HFFc6 (cell line): Measurements from ENCODE around the gene CXXC4. TPM values are rescaled to one million over a fixed set of nuclear protein-coding genes. Genes with fewer than 3 reads are reported as not detected.

Experiments
- DNase-seq: peaks from one replicate; pipeline ENCODE4 v3.0.0-alpha.2; 2018
- H3K27ac Mint-ChIP-seq: 2 replicates; pipeline ENCODE4 v1.8.0; 2020; ENCODE audit warnings: mild to moderate bottlenecking, mixed read lengths
- H3K27me3 Mint-ChIP-seq: 2 replicates; pipeline ENCODE4 v1.8.0; 2021; ENCODE audit warnings: mild to moderate bottlenecking, moderate library complexity, mixed read lengths; ENCODE audit not compliant: insufficient read depth
- H3K36me3 Mint-ChIP-seq: 2 replicates; pipeline ENCODE4 v1.8.0; 2021; ENCODE audit warnings: low read depth, mixed read lengths
- H3K4me1 Mint-ChIP-seq: 2 replicates; pipeline ENCODE4 v1.8.0; 2020; ENCODE audit warnings: low read depth, mixed read lengths
- H3K4me3 Mint-ChIP-seq: 2 replicates; pipeline ENCODE4 v1.8.0; 2020; ENCODE audit warnings: mild to moderate bottlenecking, moderate library complexity, mixed read lengths
- H3K9me3 Mint-ChIP-seq: 2 replicates; pipeline ENCODE4 v1.8.0; 2020; ENCODE audit warnings: mild to moderate bottlenecking, mixed read lengths
- CTCF ChIP-seq: fragments of 200-600 bp; sonication (generic); IDR thresholded peaks from 2 replicates; pipeline ENCODE4 v1.5.0; 2021; ENCODE audit warnings: antibody characterized with exemption, mild to moderate bottlenecking
- total RNA-seq, 6 experiments: library from RNA; stranded (reverse); fragmentation: NEBNext Ultra II Directional; extraction: Animal tissue kit (Norgen Biotek cat#: 25700); gene quantifications; 2 replicates in 1 of 6; 3 replicates in 5 of 6; pipeline ENCODE4 v1.2.3, GENCODE V29; 2021

The CXXC4 gene
- total RNA-seq, 6 experiments from 2014 or later: not detected

GRCh38 chr4:104470770-104471169 is 23.9 kb downstream of the CXXC4 start:
- Mint-ChIP-seq H3K4me3 (no peak overlapping the region), H3K27me3 (peaks cover 1% of the 10 kb centered on the region; the same call in 1 of the 2 replicates), H3K27ac (no peak overlapping the region), H3K4me1 (no peaks in the 10 kb centered on the region), H3K9me3 (no peaks in the 10 kb centered on the region), H3K36me3 (no peaks in the 10 kb centered on the region)
- no peak for DNase-seq
- no peak for TF ChIP-seq CTCF

- Mint-ChIP-seq H3K9me3 (no peaks in the 10 kb centered on the region), H3K4me3 (no peak overlapping the region), H3K27ac (no peak overlapping the region), H3K4me1 (no peaks in the 10 kb centered on the region), H3K36me3 (no peaks in the 10 kb centered on the region), H3K27me3 (peaks cover 1% of the 10 kb centered on the region; the same call in 1 of the 2 replicates)
- no peak for TF ChIP-seq CTCF
- DNase-seq: no peak
These were observed 24.9 kb downstream of the CXXC4 start for GRCh38 chr4:104469794-104470193.

- H3K27ac Mint-ChIP-seq: no peak overlapping the region
These were observed 29.1 kb downstream of the CXXC4 start for GRCh38 chr4:104465619-104466018.

GRCh38 chr4:104465201-104465600 is 29.5 kb downstream of the CXXC4 start:
- Mint-ChIP-seq H3K4me1 (no peaks in the 10 kb centered on the region), H3K27me3 (no peaks in the 10 kb centered on the region), H3K27ac (no peak overlapping the region), H3K36me3 (no peaks in the 10 kb centered on the region), H3K9me3 (peaks cover 6% of the 10 kb centered on the region; the same call in 1 of the 2 replicates), H3K4me3 (no peak overlapping the region)
- no peak for TF ChIP-seq CTCF
- DNase-seq: no peak

More at GRCh38 chr4:104465619-104466018, 29.1 kb downstream of the CXXC4 start:
- H3K36me3 Mint-ChIP-seq: no peaks in the 10 kb centered on the region
- DNase-seq: no peak
- H3K4me3 Mint-ChIP-seq: no peak overlapping the region
- peaks cover 1% of the 10 kb centered on the region; the same call in 1 of the 2 replicates for H3K27me3 Mint-ChIP-seq
- no peak for TF ChIP-seq CTCF
- no peaks in the 10 kb centered on the region for H3K4me1 Mint-ChIP-seq
- H3K9me3 Mint-ChIP-seq: peaks cover 6% of the 10 kb centered on the region; the same call in 1 of the 2 replicates

GRCh38 chr4:104462641-104463040 is 32.1 kb downstream of the CXXC4 start:
- Mint-ChIP-seq H3K27me3 (no peaks in the 10 kb centered on the region), H3K9me3 (peaks cover 11% of the 10 kb centered on the region), H3K27ac (no peak overlapping the region), H3K4me1 (no peaks in the 10 kb centered on the region), H3K4me3 (no peak overlapping the region), H3K36me3 (no peaks in the 10 kb centered on the region)
- DNase-seq: no peak
- TF ChIP-seq CTCF: no peak
